Adrenal gland (tissue), 5 donors: ENCODE measurements around the gene OLAH.

Source experiments
- POLR2A ChIP-seq, 2 donors: fragments of 450-650 bp; IDR thresholded peaks; one replicate each; pipeline ENCODE4 v1.6.1; 2017; ENCODE audit warnings: antibody characterized with exemption in 2 of 2, mild to moderate bottlenecking in 2 of 2, moderate library complexity in 1 of 2
- TF ChIP-seq, protein P1 (sequence below), 6 experiments: fragments of 450-650 bp in 4 of 6; fragments of 200-600 bp in 2 of 6; sonication (generic) in 1 of 6; IDR thresholded peaks; 1 replicate in 5 of 6; 2 replicates in 1 of 6; pipeline versions ENCODE4 v1.5.1 to v1.8.0; 2016 to 2021; ENCODE audit warnings: antibody characterized with exemption in 6 of 6, mild to moderate bottlenecking in 2 of 6, moderate library complexity in 1 of 6
- donor health status: DM: no; HTN: no; CAD: no.

DNA sequence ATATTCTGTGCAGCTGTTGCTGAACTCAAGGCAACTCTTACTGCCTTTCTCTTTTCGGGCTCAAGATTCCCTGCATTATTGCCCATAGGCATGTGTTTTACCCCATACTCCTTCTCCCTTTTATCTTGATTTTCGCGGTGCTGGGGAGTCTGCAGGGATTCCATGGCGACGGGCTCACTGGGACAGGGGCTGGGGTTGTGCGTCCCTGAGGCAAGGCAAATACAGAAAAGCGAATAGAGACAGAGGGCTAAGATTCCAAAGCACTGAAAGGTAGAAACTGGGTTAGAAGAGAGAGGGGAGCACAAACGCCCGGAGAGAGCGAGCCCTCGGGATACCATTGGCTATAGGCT, 52.9 kb downstream of the OLAH start:
- TF ChIP-seq, protein P1, sequence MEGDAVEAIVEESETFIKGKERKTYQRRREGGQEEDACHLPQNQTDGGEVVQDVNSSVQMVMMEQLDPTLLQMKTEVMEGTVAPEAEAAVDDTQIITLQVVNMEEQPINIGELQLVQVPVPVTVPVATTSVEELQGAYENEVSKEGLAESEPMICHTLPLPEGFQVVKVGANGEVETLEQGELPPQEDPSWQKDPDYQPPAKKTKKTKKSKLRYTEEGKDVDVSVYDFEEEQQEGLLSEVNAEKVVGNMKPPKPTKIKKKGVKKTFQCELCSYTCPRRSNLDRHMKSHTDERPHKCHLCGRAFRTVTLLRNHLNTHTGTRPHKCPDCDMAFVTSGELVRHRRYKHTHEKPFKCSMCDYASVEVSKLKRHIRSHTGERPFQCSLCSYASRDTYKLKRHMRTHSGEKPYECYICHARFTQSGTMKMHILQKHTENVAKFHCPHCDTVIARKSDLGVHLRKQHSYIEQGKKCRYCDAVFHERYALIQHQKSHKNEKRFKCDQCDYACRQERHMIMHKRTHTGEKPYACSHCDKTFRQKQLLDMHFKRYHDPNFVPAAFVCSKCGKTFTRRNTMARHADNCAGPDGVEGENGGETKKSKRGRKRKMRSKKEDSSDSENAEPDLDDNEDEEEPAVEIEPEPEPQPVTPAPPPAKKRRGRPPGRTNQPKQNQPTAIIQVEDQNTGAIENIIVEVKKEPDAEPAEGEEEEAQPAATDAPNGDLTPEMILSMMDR (IDR thresholded peaks at IDR 0.05): no peak
- no peak for TF ChIP-seq POLR2A (IDR thresholded peaks at IDR 0.05)
